GM12865 (cell line): Measurements from ENCODE around the gene HBB.

Experiments used
- DNase-seq: peaks from one replicate; pipeline ENCODE4 v3.0.0; 2010; ENCODE audit warnings: low read depth
- H3K4me3 ChIP-seq: 2 replicates; pipeline ENCODE4 v1.5.1; 2011; ENCODE audit warnings: mild to moderate bottlenecking, low read depth, low read length, control low read depth
- CTCF ChIP-seq: IDR thresholded peaks from 2 replicates; pipeline ENCODE4 v1.5.1; 2011; ENCODE audit warnings: low read length, control low read depth, low read depth, inconsistent platforms; ENCODE audit not compliant: insufficient read depth; ENCODE audit errors: missing control alignments

Gene HBB

GRCh38 chr11:5225480-5225871, 1.4 kb downstream of the HBB start:
- no peak overlapping the region for H3K4me3 ChIP-seq
- no peak for TF ChIP-seq CTCF
- DNase-seq: no peak

- no peak for TF ChIP-seq CTCF
- no peak for DNase-seq
- no peak overlapping the region for H3K4me3 ChIP-seq
These were observed 2.1 kb downstream of the HBB start for GRCh38 chr11:5224538-5225479.

- no peak overlapping the region for H3K4me3 ChIP-seq
- TF ChIP-seq CTCF: no peak
- DNase-seq: no peak
These were observed 3.2 kb downstream of the HBB start for GRCh38 chr11:5223686-5224085.

- DNase-seq: no peak
- TF ChIP-seq CTCF: no peak
- H3K4me3 ChIP-seq: no peak overlapping the region
These were observed 3.7 kb downstream of the HBB start for GRCh38 chr11:5223146-5223545.

- no peak for TF ChIP-seq CTCF
- DNase-seq: no peak
- H3K4me3 ChIP-seq: no peak overlapping the region
These were observed 16.4 kb downstream of the HBB start for GRCh38 chr11:5210376-5210885.

- TF ChIP-seq CTCF: peak; percentile 38
- DNase-seq: peak; percentile 48
- H3K4me3 ChIP-seq: no peak overlapping the region
These were observed 22.1 kb downstream of the HBB start for GRCh38 chr11:5204787-5205186.
